ENCODE measurements around the gene EXOC3. TPM values are rescaled to one million over a fixed set of nuclear protein-coding genes. Genes with fewer than 3 reads are reported as not detected.

The EXOC3 gene
- polyA plus RNA-seq, 1 donor from 2014 or later = 27.7 TPM

DNA sequence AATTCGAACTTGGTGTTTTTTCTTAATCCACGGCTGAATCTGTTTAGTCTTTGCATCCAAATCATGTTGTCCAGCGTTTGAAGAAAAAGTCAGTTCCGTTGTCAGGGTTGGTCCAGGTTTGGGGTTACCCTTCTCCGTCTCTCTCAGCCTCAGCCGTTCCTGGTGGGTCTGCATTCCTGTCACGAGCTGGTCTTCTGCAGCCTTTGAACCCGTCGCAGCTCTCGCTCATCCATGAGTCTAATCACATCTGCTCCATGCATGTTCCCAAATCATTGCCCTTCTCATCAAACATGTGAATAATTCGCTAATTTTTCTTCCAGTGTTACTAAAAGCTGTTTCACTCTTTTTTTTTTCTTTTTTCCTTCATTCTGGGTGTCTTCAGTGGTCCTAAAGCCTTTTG, 39.0 kb upstream of the EXOC3 start:
- Histone ChIP-seq H2AFZ (ENCODE audit: low read depth, low read length) (no peak overlapping the region), H3K79me2 (replicated peaks; ENCODE audit: insufficient read depth, low read length) (no peaks in the 10 kb centered on the region), H3K4me2 (ENCODE audit: low read length) (no peak overlapping the region), H3K27ac (ENCODE audit: low read length) (no peak overlapping the region), H3K9me3 (ENCODE audit: low read length) (no peaks in the 10 kb centered on the region), H4K20me1 (ENCODE audit: insufficient read depth) (no peaks in the 10 kb centered on the region), H3K36me3 (ENCODE audit: insufficient read depth, low read length) (no peaks in the 10 kb centered on the region), H3K9me2 (ENCODE audit: insufficient read depth, low read length) (no peaks in the 10 kb centered on the region), H3K4me3 (ENCODE audit: low read length) (no peak overlapping the region), H3F3A (ENCODE audit: insufficient read depth, low read length, poor library complexity, severe bottlenecking) (no peaks in the 10 kb centered on the region), H3K27me3 (ENCODE audit: insufficient read depth, low read depth, low read length) (no peaks in the 10 kb centered on the region), H3K9ac (ENCODE audit: low read length) (no peak overlapping the region)
- TF ChIP-seq, protein P1, sequence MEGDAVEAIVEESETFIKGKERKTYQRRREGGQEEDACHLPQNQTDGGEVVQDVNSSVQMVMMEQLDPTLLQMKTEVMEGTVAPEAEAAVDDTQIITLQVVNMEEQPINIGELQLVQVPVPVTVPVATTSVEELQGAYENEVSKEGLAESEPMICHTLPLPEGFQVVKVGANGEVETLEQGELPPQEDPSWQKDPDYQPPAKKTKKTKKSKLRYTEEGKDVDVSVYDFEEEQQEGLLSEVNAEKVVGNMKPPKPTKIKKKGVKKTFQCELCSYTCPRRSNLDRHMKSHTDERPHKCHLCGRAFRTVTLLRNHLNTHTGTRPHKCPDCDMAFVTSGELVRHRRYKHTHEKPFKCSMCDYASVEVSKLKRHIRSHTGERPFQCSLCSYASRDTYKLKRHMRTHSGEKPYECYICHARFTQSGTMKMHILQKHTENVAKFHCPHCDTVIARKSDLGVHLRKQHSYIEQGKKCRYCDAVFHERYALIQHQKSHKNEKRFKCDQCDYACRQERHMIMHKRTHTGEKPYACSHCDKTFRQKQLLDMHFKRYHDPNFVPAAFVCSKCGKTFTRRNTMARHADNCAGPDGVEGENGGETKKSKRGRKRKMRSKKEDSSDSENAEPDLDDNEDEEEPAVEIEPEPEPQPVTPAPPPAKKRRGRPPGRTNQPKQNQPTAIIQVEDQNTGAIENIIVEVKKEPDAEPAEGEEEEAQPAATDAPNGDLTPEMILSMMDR (IDR thresholded peaks at IDR 0.05; ENCODE audit: poor library complexity, severe bottlenecking) = no peak
- TF ChIP-seq, protein P2, sequence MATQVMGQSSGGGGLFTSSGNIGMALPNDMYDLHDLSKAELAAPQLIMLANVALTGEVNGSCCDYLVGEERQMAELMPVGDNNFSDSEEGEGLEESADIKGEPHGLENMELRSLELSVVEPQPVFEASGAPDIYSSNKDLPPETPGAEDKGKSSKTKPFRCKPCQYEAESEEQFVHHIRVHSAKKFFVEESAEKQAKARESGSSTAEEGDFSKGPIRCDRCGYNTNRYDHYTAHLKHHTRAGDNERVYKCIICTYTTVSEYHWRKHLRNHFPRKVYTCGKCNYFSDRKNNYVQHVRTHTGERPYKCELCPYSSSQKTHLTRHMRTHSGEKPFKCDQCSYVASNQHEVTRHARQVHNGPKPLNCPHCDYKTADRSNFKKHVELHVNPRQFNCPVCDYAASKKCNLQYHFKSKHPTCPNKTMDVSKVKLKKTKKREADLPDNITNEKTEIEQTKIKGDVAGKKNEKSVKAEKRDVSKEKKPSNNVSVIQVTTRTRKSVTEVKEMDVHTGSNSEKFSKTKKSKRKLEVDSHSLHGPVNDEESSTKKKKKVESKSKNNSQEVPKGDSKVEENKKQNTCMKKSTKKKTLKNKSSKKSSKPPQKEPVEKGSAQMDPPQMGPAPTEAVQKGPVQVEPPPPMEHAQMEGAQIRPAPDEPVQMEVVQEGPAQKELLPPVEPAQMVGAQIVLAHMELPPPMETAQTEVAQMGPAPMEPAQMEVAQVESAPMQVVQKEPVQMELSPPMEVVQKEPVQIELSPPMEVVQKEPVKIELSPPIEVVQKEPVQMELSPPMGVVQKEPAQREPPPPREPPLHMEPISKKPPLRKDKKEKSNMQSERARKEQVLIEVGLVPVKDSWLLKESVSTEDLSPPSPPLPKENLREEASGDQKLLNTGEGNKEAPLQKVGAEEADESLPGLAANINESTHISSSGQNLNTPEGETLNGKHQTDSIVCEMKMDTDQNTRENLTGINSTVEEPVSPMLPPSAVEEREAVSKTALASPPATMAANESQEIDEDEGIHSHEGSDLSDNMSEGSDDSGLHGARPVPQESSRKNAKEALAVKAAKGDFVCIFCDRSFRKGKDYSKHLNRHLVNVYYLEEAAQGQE (IDR thresholded peaks at IDR 0.05; ENCODE audit: borderline replicate concordance) = no peak
- TF ChIP-seq EZH2 (IDR thresholded peaks at IDR 0.05; ENCODE audit: borderline replicate concordance, insufficient read depth, low read length, poor library complexity, severe bottlenecking) = no peak
- TF ChIP-seq SMC3 (conservative IDR thresholded peaks at IDR 0.05; ENCODE audit: poor library complexity) = no peak
- TF ChIP-seq RAD21 (conservative IDR thresholded peaks at IDR 0.05) = no peak
- TF ChIP-seq TAF1 (IDR thresholded peaks at IDR 0.05; ENCODE audit: low read depth) = no peak
- no peak for TF ChIP-seq EP300 (conservative IDR thresholded peaks at IDR 0.05; ENCODE audit: poor library complexity, severe bottlenecking)
- no peak for TF ChIP-seq MXI1 (conservative IDR thresholded peaks at IDR 0.05; ENCODE audit: poor library complexity, severe bottlenecking)
- no peak for TF ChIP-seq POLR2AphosphoS5 (IDR thresholded peaks at IDR 0.05)

DNA sequence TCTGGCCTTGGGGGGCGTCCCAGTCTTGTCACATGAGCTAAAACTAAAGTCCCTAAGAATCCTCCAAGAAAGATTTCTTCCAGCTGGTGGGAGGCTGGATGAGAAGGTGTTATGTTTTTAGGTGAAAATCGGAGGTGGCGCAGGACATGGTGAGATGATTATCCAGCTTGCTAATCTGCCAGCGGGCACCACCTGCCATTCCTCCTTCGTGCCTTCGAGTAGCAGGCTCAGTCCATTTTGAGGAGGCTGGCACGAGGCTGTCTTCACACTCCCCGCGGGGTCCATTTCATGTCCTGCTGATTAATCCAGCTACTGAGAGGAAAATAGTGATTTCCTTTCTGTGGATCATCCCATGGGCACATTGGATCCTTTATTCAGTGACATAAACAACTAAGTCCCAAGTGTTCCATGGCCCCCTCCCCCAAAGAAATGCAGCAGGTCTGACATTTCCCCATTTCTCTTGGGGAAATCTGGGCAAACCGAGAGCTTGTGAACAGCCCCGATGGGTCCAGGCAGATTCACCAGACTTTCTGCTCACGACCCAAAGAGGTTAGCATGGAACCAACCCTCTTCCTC, 38.2 kb upstream of the EXOC3 start:
- H3K9ac ChIP-seq (ENCODE audit: low read length) = no peak overlapping the region
- H3F3A ChIP-seq (ENCODE audit: insufficient read depth, low read length, poor library complexity, severe bottlenecking) = no peaks in the 10 kb centered on the region
- no peak overlapping the region for H3K4me3 ChIP-seq (ENCODE audit: low read length)

More for the DNA sequence above, 38.2 kb upstream of the EXOC3 start:
- Histone ChIP-seq H3K79me2 (replicated peaks; ENCODE audit: insufficient read depth, low read length) (no peaks in the 10 kb centered on the region), H3K4me2 (ENCODE audit: low read length) (no peak overlapping the region), H3K36me3 (ENCODE audit: insufficient read depth, low read length) (no peaks in the 10 kb centered on the region), H3K9me3 (ENCODE audit: low read length) (no peaks in the 10 kb centered on the region), H3K9me2 (ENCODE audit: insufficient read depth, low read length) (no peaks in the 10 kb centered on the region), H3K27ac (ENCODE audit: low read length) (no peak overlapping the region), H2AFZ (ENCODE audit: low read depth, low read length) (no peak overlapping the region), H3K27me3 (ENCODE audit: insufficient read depth, low read depth, low read length) (no peaks in the 10 kb centered on the region), H4K20me1 (ENCODE audit: insufficient read depth) (no peaks in the 10 kb centered on the region)
- TF ChIP-seq RAD21 (conservative IDR thresholded peaks at IDR 0.05) (no peak), EP300 (conservative IDR thresholded peaks at IDR 0.05; ENCODE audit: poor library complexity, severe bottlenecking) (no peak), POLR2AphosphoS5 (IDR thresholded peaks at IDR 0.05) (no peak), SMC3 (conservative IDR thresholded peaks at IDR 0.05; ENCODE audit: poor library complexity) (no peak), EZH2 (IDR thresholded peaks at IDR 0.05; ENCODE audit: borderline replicate concordance, insufficient read depth, low read length, poor library complexity, severe bottlenecking) (no peak), TAF1 (IDR thresholded peaks at IDR 0.05; ENCODE audit: low read depth) (no peak), MXI1 (conservative IDR thresholded peaks at IDR 0.05; ENCODE audit: poor library complexity, severe bottlenecking) (no peak)
- TF ChIP-seq, protein P1 (IDR thresholded peaks at IDR 0.05; ENCODE audit: poor library complexity, severe bottlenecking) = no peak
- TF ChIP-seq, protein P2 (IDR thresholded peaks at IDR 0.05; ENCODE audit: borderline replicate concordance) = no peak

All from neural cell (in vitro differentiated cells).